SK-N-SH treated with all-trans-retinoic acid at 6 μM for 48 hours (cell line): ENCODE results near the gene MORC1.

Source experiments
- ATAC-seq: fragments of 200-7000 bp; cut with Tn5 transposase; 3 replicates; pipeline ENCODE4 v1.9.1; 2020; ENCODE audit warnings: mild to moderate bottlenecking, moderate library complexity
- ARNTL ChIP-seq: fragments of 450-650 bp; formaldehyde crosslinking; IDR thresholded peaks from 2 replicates; pipeline ENCODE4 v1.5.0; 2020; ENCODE audit warnings: low read depth, mild to moderate bottlenecking, moderate library complexity, borderline replicate concordance
- BACH2 ChIP-seq: fragments of 250-450 bp; sonication (Bioruptor Pico); IDR thresholded peaks from 2 replicates; pipeline ENCODE4 v1.9.0; 2021; ENCODE audit warnings: mild to moderate bottlenecking, borderline replicate concordance
- CREB5 ChIP-seq: fragments of 250-450 bp; sonication (Bioruptor Pico); IDR thresholded peaks from 2 replicates; pipeline ENCODE4 v1.5.1; 2020; ENCODE audit warnings: low read depth, mild to moderate bottlenecking, moderate library complexity
- CSDC2 ChIP-seq: fragments of 250-450 bp; sonication (Bioruptor Pico); IDR thresholded peaks from 2 replicates; pipeline ENCODE4 v1.5.0; 2020; ENCODE audit warnings: mild to moderate bottlenecking, moderate library complexity
- CSRNP3 ChIP-seq: fragments of 250-450 bp; sonication (Bioruptor Pico); IDR thresholded peaks from 2 replicates; pipeline ENCODE4 v1.5.1; 2021; ENCODE audit warnings: mild to moderate bottlenecking, moderate library complexity
- GLIS3 ChIP-seq: fragments of 250-450 bp; sonication (Bioruptor Pico); IDR thresholded peaks from 2 replicates; pipeline ENCODE4 v1.5.0; 2020; ENCODE audit warnings: mild to moderate bottlenecking, moderate library complexity
- ISL1 ChIP-seq: fragments of 250-450 bp; sonication (Bioruptor Pico); IDR thresholded peaks from 2 replicates; pipeline ENCODE4 v2.1.2; 2022; ENCODE audit warnings: mild to moderate bottlenecking, moderate library complexity
- OSR1 ChIP-seq: fragments of 250-450 bp; sonication (Bioruptor Pico); IDR thresholded peaks from 2 replicates; pipeline ENCODE4 v1.8.0; 2022; ENCODE audit warnings: moderate library complexity, mild to moderate bottlenecking, inconsistent platforms
- PATZ1 ChIP-seq: fragments of 250-450 bp; sonication (Bioruptor Pico); IDR thresholded peaks from 2 replicates; pipeline ENCODE4 v1.8.0; 2020; ENCODE audit warnings: mild to moderate bottlenecking, moderate library complexity, borderline replicate concordance
- POU6F1 ChIP-seq: fragments of 250-450 bp; sonication (Bioruptor Pico); IDR thresholded peaks from 2 replicates; pipeline ENCODE4 v1.8.0; 2021; ENCODE audit warnings: low read depth, mild to moderate bottlenecking, moderate library complexity, borderline replicate concordance
- PPARA ChIP-seq: fragments of 250-450 bp; sonication (Bioruptor Pico); IDR thresholded peaks from 2 replicates; pipeline ENCODE4 v1.5.0; 2020; ENCODE audit warnings: mild to moderate bottlenecking, borderline replicate concordance
- RARB ChIP-seq: fragments of 250-450 bp; sonication (Bioruptor Pico); IDR thresholded peaks from 2 replicates; pipeline ENCODE4 v1.8.0; 2021; ENCODE audit warnings: mild to moderate bottlenecking, moderate library complexity
- TCF4 ChIP-seq: fragments of 250-450 bp; sonication (Bioruptor Pico); IDR thresholded peaks from 2 replicates; pipeline ENCODE4 v1.8.0; 2021; ENCODE audit warnings: mild to moderate bottlenecking, moderate library complexity, borderline replicate concordance
- TOX ChIP-seq: fragments of 250-450 bp; sonication (Bioruptor Pico); IDR thresholded peaks from 2 replicates; pipeline ENCODE4 v1.8.0; 2021; ENCODE audit warnings: mild to moderate bottlenecking, moderate library complexity, borderline replicate concordance
- ZC3H10 ChIP-seq: fragments of 250-450 bp; sonication (Bioruptor Pico); IDR thresholded peaks from 2 replicates; pipeline ENCODE4 v1.5.1; 2021; ENCODE audit warnings: mild to moderate bottlenecking, moderate library complexity
- ZFP3 ChIP-seq: fragments of 250-450 bp; sonication (Bioruptor Pico); IDR thresholded peaks from 2 replicates; pipeline ENCODE4 v1.5.0; 2020; ENCODE audit warnings: mild to moderate bottlenecking, moderate library complexity
- ZFP30 ChIP-seq: fragments of 450-650 bp; formaldehyde crosslinking; IDR thresholded peaks from 2 replicates; pipeline ENCODE4 v1.5.0; 2022; ENCODE audit warnings: mild to moderate bottlenecking, moderate library complexity
- ZNF8 ChIP-seq: fragments of 450-650 bp; formaldehyde crosslinking; IDR thresholded peaks from 2 replicates; pipeline ENCODE4 v1.5.0; 2020; ENCODE audit warnings: mild to moderate bottlenecking, moderate library complexity
- TF ChIP-seq, protein P1 (sequence below): fragments of 250-450 bp; sonication (Bioruptor Pico); IDR thresholded peaks from 2 replicates; pipeline ENCODE4 v1.5.0; 2020; ENCODE audit warnings: mild to moderate bottlenecking, moderate library complexity

The MORC1 gene

DNA sequence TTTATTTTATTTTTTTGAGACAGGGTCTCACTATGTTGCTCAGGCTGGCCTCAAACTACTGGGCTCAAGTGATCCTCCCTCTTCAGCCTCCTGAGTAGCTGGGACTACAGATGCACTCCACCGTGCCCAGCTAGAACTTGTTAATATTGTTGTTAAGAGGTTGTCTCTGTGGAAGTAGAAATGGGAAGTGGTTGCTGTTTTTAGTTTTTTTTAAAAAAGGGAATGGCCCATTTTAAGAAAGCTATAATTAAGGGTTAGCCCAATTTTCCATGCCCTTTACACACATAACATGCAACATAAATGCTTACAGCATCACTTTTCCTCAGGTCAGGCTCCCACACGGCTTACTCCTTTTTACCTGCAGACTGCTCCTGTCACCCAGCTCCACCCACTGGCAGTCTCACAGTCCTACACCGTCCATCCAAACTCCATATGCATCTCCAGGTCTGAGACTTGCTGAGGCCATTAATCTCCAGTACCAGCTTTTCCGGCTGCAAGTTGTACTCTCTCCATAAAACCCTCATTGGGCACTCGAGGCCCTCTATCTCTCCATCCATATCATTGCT is 19.8 kb downstream of the MORC1 start:
- ATAC-seq, result peak; percentile 63

DNA sequence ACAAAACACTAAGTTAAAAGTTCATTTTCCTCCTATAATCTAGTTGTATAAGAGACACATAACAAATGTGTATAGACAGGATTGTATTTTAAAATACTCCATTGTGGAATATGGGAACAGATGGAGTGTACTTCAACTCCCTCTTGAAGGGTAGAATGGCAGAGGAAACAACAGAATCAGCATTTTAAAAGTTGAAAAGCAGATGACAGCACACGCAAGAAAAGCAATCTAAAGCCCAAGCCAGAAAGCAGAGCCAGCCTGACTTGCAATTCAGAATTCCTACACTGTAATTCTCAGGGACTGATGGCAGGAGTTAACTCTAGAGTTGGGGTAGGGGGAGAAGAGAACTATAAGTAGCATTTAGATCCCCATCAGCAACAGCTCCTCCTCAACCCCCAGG is 22.8 kb downstream of the MORC1 start:
- ATAC-seq, result no peak
- TF ChIP-seq, protein P1, sequence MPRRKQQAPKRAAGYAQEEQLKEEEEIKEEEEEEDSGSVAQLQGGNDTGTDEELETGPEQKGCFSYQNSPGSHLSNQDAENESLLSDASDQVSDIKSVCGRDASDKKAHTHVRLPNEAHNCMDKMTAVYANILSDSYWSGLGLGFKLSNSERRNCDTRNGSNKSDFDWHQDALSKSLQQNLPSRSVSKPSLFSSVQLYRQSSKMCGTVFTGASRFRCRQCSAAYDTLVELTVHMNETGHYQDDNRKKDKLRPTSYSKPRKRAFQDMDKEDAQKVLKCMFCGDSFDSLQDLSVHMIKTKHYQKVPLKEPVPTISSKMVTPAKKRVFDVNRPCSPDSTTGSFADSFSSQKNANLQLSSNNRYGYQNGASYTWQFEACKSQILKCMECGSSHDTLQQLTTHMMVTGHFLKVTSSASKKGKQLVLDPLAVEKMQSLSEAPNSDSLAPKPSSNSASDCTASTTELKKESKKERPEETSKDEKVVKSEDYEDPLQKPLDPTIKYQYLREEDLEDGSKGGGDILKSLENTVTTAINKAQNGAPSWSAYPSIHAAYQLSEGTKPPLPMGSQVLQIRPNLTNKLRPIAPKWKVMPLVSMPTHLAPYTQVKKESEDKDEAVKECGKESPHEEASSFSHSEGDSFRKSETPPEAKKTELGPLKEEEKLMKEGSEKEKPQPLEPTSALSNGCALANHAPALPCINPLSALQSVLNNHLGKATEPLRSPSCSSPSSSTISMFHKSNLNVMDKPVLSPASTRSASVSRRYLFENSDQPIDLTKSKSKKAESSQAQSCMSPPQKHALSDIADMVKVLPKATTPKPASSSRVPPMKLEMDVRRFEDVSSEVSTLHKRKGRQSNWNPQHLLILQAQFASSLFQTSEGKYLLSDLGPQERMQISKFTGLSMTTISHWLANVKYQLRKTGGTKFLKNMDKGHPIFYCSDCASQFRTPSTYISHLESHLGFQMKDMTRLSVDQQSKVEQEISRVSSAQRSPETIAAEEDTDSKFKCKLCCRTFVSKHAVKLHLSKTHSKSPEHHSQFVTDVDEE (CRISPR knock-in tag), result no peak
- TF ChIP-seq CREB5 (CRISPR knock-in tag), result no peak
- no peak for TF ChIP-seq RARB (CRISPR knock-in tag)
- TF ChIP-seq ISL1, result no peak
- TF ChIP-seq BACH2 (CRISPR knock-in tag), result no peak
- no peak for TF ChIP-seq PPARA
- TF ChIP-seq, all 23 proteins: peak for 0

More for the DNA sequence above, 19.8 kb downstream of the MORC1 start:
- TF ChIP-seq TOX (no peak), CSDC2 (CRISPR knock-in tag) (no peak), OSR1 (CRISPR knock-in tag) (no peak), ZC3H10 (CRISPR knock-in tag) (no peak), RARB (CRISPR knock-in tag) (no peak), GLIS3 (no peak), ZFP30 (CRISPR knock-in tag) (no peak), CSRNP3 (CRISPR knock-in tag) (no peak), ZFP3 (CRISPR knock-in tag) (no peak), ZNF8 (no peak), TCF4 (CRISPR knock-in tag) (no peak), ARNTL (CRISPR knock-in tag) (no peak), PPARA (no peak), ISL1 (no peak), POU6F1 (CRISPR knock-in tag) (no peak)
- TF ChIP-seq, protein P1 (CRISPR knock-in tag), result no peak

DNA sequence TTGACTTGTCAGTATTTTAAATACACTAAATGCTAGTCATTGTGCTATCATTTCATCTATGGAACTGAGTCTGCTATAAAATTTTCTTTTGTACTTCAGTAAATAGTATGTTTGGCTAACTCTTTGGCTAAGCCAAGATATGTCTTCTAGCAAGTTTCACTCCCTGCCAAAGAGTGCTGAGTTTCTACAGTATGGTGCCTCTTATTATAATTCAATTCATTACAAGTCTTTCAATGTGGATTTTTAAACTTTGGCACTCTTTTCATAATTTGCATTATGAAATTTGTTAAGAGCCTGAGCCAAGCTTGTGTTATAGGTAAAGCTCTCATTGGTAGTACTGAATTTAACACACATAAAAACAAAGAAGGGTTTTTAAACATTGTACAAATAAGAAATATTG is 24.4 kb downstream of the MORC1 start:
- no peak for TF ChIP-seq TOX
- no peak for TF ChIP-seq OSR1 (CRISPR knock-in tag)
- TF ChIP-seq PATZ1, result no peak
- TF ChIP-seq, all 23 proteins: peak for 0
- ATAC-seq, result no peak
